Tibial artery (tissue), 4 donors: Measurements from ENCODE around the gene SCRT2.
A peak's percentile ranks its signal among the peaks of the same experiment; 100 is the strongest.

Source experiments
- DNase-seq, 2 donors: peaks; one replicate each; pipeline ENCODE4 v3.0.0-alpha.2; 2019
- H3K27ac ChIP-seq, 2 donors: fragments of 200-600 bp; sonication (generic) in 1 of 2; 1 replicate in 1 of 2; 2 replicates in 1 of 2; pipeline ENCODE4 v1.5.1; 2018 to 2019; ENCODE audit warnings: mild to moderate bottlenecking in 1 of 2
- H3K27me3 ChIP-seq, 2 donors: fragments of 200-600 bp; sonication (generic) in 1 of 2; one replicate each; pipeline versions ENCODE4 v1.5.1 to v1.6.0; 2016 to 2019
- H3K36me3 ChIP-seq, 3 donors: fragments of 200-600 bp; sonication (generic) in 2 of 3; one replicate each; pipeline ENCODE4 v1.5.1; 2016 to 2019; ENCODE audit warnings: mild to moderate bottlenecking in 2 of 3
- H3K4me1 ChIP-seq, 4 donors: fragments of 200-600 bp; sonication (generic) in 2 of 4; 1 replicate in 3 of 4; 2 replicates in 1 of 4; pipeline ENCODE4 v1.5.1; 2016 to 2019
- H3K4me3 ChIP-seq, 2 donors: fragments of 200-600 bp; sonication (generic) in 1 of 2; 1 replicate in 1 of 2; 2 replicates in 1 of 2; pipeline ENCODE4 v1.5.1; 2018 to 2019; ENCODE audit warnings: mild to moderate bottlenecking in 2 of 2
- H3K9me3 ChIP-seq, 3 donors: fragments of 200-600 bp; sonication (generic) in 1 of 3; one replicate each; pipeline ENCODE4 v1.5.1; 2016 to 2019
- CTCF ChIP-seq, 2 experiments: fragments of 200-600 bp in 1 of 2; fragments of 450-650 bp in 1 of 2; IDR thresholded peaks; one replicate each; pipeline ENCODE4 v1.5.1; 2017 to 2019; ENCODE audit warnings: antibody characterized with exemption in 2 of 2, mild to moderate bottlenecking in 1 of 2, moderate library complexity in 1 of 2
- intact Hi-C: fragments of 100-400 bp; cut with DNase I; formaldehyde crosslinking; loops from one replicate; pipeline ENCODE4 v1.15.0; 2023; ENCODE audit warnings: low total_unique reads

Gene SCRT2

GRCh38 chr20:671252-672030 lies 4.2 kb downstream of the SCRT2 start:
- TF ChIP-seq CTCF (IDR thresholded peaks at IDR 0.05), result no peak
- H3K27ac ChIP-seq, result no peak overlapping the region
- peaks cover 0 to 15% (median 14%) of the 10 kb centered on the region in 4 donors for H3K4me1 ChIP-seq
- no peak overlapping the region for H3K4me3 ChIP-seq
- DNase-seq, result no peak
- no peaks in the 10 kb centered on the region for H3K36me3 ChIP-seq
- intact Hi-C loops, result no loop called here
- peaks cover 0 to 88% of the 10 kb centered on the region in 2 donors for H3K27me3 ChIP-seq
- no peaks in the 10 kb centered on the region for H3K9me3 ChIP-seq

GRCh38 chr20:669573-669972 lies 6.0 kb downstream of the SCRT2 start:
- no peak for TF ChIP-seq CTCF (IDR thresholded peaks at IDR 0.05)
- intact Hi-C loops, result no loop called here
- no peak for DNase-seq
- Histone ChIP-seq H3K27me3 (peaks cover 0 to 99% of the 10 kb centered on the region in 2 donors), H3K4me3 (no peak overlapping the region), H3K4me1 (no peaks in the 10 kb centered on the region), H3K36me3 (no peaks in the 10 kb centered on the region), H3K9me3 (no peaks in the 10 kb centered on the region), H3K27ac (no peak overlapping the region)

- H3K27ac ChIP-seq, result no peak overlapping the region
- intact Hi-C loops, result no loop called here
- TF ChIP-seq CTCF (IDR thresholded peaks at IDR 0.05), result no peak
- no peaks in the 10 kb centered on the region for H3K9me3 ChIP-seq
- no peaks in the 10 kb centered on the region for H3K36me3 ChIP-seq
- H3K4me1 ChIP-seq, result peaks cover 0 to 2% (median 0%) of the 10 kb centered on the region in 4 donors
- H3K4me3 ChIP-seq, result no peak overlapping the region
- peaks cover 0 to 98% of the 10 kb centered on the region in 2 donors for H3K27me3 ChIP-seq
- no peak for DNase-seq
These were observed 7.0 kb downstream of the SCRT2 start for GRCh38 chr20:668638-669037.

GRCh38 chr20:668050-668449 lies 7.6 kb downstream of the SCRT2 start:
- Histone ChIP-seq H3K4me1 (peaks cover 0 to 5% (median 1%) of the 10 kb centered on the region in 4 donors), H3K4me3 (no peak overlapping the region), H3K27ac (no peak overlapping the region), H3K9me3 (no peaks in the 10 kb centered on the region), H3K36me3 (no peaks in the 10 kb centered on the region), H3K27me3 (peaks cover 0 to 98% of the 10 kb centered on the region in 2 donors)
- DNase-seq, result no peak
- TF ChIP-seq CTCF (IDR thresholded peaks at IDR 0.05), result no peak
- intact Hi-C loops, result no loop called here

GRCh38 chr20:667351-668034 lies 8.1 kb downstream of the SCRT2 start:
- Histone ChIP-seq H3K4me3 (no peak overlapping the region), H3K9me3 (no peaks in the 10 kb centered on the region), H3K36me3 (no peaks in the 10 kb centered on the region), H3K27ac (no peak overlapping the region), H3K27me3 (peaks cover 0 to 98% of the 10 kb centered on the region in 2 donors), H3K4me1 (peaks cover 0 to 5% (median 1%) of the 10 kb centered on the region in 4 donors)
- peak; percentile 51 to 56 for TF ChIP-seq CTCF (IDR thresholded peaks at IDR 0.05)
- intact Hi-C loops, result no loop called here
- no peak for DNase-seq
